LNCaP clone FGC (cell line): Measurements from ENCODE around the gene NBL1.
A peak's percentile ranks its signal among the peaks of the same experiment; 100 is the strongest.

Experiments used
- DNase-seq: peaks from one replicate; pipeline ENCODE4 v3.0.0-alpha.2; 2011; ENCODE audit warnings: low read depth
- H3K4me3 ChIP-seq: 2 replicates; pipeline ENCODE4 v1.5.1; 2011; ENCODE audit warnings: mild to moderate bottlenecking, low read depth, low read length, control low read depth
- TF ChIP-seq, protein P1 (sequence below): IDR thresholded peaks from 2 replicates; pipeline ENCODE4 v1.5.1; 2012; ENCODE audit warnings: mild to moderate bottlenecking; ENCODE audit not compliant: control insufficient read depth, insufficient read depth; ENCODE audit errors: extremely low read depth

NBL1 gene

DNA sequence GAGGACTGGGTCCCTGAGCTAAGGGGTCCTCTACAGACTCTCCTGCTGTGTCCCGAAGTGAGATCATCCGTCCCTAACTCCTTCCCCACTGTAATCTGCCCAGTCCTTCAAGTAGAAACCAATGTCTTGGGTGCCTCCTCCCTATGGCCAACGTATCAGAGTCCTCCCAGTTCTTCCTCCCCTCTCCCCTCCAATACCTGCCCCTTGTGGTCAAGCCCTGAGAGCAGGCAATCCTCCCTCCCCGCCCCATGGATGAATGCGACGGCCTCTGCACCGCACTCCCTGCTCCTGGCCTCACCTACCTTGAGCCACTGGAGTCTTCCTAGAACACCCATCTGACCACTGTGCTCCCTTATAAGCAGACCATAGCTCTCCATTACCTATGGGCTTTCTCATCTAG, 51.7 kb downstream of the NBL1 start:
- TF ChIP-seq, protein P1, sequence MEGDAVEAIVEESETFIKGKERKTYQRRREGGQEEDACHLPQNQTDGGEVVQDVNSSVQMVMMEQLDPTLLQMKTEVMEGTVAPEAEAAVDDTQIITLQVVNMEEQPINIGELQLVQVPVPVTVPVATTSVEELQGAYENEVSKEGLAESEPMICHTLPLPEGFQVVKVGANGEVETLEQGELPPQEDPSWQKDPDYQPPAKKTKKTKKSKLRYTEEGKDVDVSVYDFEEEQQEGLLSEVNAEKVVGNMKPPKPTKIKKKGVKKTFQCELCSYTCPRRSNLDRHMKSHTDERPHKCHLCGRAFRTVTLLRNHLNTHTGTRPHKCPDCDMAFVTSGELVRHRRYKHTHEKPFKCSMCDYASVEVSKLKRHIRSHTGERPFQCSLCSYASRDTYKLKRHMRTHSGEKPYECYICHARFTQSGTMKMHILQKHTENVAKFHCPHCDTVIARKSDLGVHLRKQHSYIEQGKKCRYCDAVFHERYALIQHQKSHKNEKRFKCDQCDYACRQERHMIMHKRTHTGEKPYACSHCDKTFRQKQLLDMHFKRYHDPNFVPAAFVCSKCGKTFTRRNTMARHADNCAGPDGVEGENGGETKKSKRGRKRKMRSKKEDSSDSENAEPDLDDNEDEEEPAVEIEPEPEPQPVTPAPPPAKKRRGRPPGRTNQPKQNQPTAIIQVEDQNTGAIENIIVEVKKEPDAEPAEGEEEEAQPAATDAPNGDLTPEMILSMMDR: no peak
- DNase-seq: no peak
- no peak overlapping the region for H3K4me3 ChIP-seq

DNA sequence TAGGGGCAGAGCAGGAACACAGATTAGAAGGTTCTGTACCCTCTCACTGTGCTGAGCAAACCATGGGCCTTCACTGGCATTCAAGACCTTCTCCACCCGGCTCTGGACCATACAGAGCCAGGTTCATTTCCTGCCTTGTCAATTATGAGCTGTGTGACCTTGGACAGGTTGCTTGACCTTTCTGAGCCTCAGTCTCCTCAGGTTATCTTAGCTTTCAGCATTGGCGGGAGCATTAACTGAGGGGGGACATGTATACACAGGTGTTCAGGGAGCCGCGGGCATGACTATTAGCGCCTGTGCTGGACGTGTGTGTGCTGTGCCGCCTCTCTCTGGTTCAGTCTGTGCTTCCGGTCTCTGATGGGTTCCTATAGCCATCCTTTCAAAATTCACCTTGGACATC, 52.7 kb downstream of the NBL1 start:
- no peak overlapping the region for H3K4me3 ChIP-seq
- DNase-seq: no peak
- TF ChIP-seq, protein P1: no peak

DNA sequence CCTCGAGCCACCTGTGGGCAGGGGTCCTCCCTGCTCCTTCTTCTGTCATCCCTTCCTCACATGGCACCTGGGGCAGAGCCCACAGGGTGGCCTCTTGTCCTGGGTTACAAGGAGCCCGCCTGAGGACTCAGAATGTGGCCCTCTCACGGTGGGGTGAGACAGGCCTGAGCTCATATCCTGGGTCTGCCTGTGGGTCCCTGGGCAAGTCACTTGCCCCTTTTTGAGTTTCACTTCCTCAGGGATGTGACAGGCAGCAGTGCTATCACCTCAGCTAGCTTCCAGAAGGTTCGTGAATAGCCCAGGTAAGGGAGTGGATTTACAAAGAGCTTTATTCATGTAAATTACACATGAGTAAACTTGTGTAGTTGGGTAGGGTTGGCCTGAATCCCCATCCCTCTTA, 54.1 kb downstream of the NBL1 start:
- TF ChIP-seq, protein P1: no peak

DNA sequence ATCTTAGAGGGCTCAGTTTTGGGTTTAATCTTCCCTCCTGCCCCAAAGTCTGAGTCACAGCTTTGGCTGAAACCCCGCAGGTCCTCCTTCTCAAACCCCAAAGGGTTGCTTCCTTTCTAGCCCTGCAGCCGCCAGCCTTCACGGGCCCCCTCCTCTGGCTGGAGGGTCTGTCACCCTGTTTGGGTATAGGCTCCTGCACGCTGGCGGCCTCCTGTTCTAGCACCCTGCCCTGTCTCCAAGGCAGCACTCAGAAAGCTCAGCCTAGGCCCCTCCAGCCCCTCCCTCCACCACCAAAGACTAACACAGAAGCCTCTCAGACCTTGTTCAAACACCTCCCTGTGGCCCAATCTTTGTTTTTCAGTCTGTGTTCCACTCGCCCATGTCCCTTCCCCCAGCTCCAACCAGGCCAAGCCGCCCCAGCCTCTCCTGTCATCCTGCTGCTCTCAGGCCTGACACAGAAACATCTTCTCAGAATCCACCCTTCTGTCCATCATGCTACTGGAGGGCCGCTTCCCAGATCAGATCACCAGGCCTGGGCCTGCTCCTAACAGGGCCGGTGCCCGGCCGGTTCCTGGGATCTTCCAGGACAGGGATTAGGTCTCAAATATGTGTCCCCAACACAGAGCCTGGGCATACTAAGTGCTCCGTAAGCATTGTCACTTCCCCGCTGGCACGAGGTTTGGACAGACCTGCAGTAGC, 56.1 kb downstream of the NBL1 start:
- TF ChIP-seq, protein P1: no peak

More for the DNA sequence above, 54.1 kb downstream of the NBL1 start:
- no peak overlapping the region for H3K4me3 ChIP-seq
- no peak for DNase-seq

DNA sequence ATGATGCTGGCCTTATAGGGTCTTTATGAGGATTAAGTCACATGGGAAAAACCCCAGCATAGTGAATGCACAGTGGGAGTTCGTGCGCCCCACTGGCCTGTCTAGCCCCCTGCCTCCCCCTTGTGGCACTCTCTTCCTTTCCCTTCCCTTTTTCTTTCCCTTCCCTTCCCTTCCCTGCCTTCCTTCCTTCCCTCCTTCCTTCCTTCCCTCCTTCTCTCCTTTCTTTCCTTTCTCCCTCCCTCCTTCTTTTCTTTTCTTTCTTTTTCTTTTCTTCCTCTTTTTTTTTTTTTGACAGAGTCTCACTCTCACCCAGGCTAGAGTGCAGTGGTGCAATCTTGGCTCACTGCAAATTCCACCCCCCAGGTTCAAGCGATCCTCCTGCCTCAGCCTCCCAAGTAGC, 59.2 kb downstream of the NBL1 start:
- TF ChIP-seq, protein P1: no peak
- DNase-seq: no peak
- no peak overlapping the region for H3K4me3 ChIP-seq

More for the DNA sequence above, 56.1 kb downstream of the NBL1 start:
- no peak for DNase-seq
- no peak overlapping the region for H3K4me3 ChIP-seq

DNA sequence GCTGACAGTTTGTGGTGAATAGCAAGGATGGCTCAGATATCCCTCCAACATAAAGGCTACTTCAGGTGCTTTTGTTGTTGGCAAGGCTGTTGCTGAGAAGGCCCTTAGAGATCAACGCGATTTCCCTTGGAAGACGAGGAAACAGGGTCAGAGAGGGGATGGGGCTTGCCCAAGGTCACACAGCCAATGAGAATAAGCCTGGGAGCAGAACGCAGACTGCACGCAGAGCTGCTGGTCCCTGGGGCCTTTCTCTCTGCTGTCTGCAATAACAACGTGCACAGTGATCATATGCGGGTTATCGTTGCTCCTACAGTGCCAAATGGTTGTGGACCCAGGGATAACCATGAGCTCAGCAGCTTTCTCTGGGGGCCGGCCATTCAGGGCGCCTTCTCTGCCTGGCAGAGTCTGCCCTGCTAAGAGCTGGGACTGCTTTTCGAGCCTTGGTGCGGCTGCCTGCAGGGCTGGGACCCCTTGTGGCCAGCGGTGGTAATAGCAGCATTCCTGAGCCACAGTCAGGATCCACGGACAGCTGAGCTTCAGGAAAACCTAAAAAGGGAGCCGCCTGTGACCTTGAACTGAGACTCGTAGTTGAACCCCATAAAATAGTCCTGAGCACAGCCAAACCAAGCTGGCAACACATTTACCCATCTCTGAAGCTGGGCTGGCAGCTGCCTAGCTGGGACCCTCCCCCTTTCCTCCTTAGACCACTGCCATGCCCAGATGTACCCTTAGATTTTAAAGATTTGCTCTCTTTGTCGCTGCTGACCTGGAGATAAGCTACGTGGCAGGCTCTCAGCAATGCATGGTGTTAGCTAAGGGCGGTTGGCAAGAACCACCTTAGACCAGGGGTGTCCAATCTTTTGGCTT, 60.4 kb downstream of the NBL1 start:
- DNase-seq: peak; percentile 13
- TF ChIP-seq, protein P1: peak; percentile 65
- H3K4me3 ChIP-seq: no peak overlapping the region
